AG04449 (cell line): ENCODE measurements around the gene SLIT1.

Source experiments
- CTCF ChIA-PET: fragments of 350-600 bp; formaldehyde crosslinking; extraction: SDS; loops from one replicate; lab custom pipeline; 2021; ENCODE audit warnings: antibody characterized with exemption; lab: Yijun Ruan, JAX
- POLR2A ChIA-PET: fragments of 400-600, 350-600 bp; formaldehyde crosslinking; extraction: SDS; loops from one replicate; lab custom pipeline; 2020; ENCODE audit warnings: antibody characterized with exemption, inconsistent platforms; lab: Yijun Ruan, JAX
- DNase-seq: peaks from one replicate; pipeline ENCODE4 v3.0.0-alpha.2; 2010; ENCODE audit warnings: low read depth, low spot score
- H3K4me3 ChIP-seq: 2 replicates; pipeline ENCODE4 v1.5.1; 2011; ENCODE audit warnings: low read depth, mild to moderate bottlenecking, control low read depth, low read length
- CTCF ChIP-seq: IDR thresholded peaks from one replicate; pipeline ENCODE4 v1.5.1; 2011; ENCODE audit warnings: mild to moderate bottlenecking, moderate library complexity, low read length, control low read depth, inconsistent platforms; ENCODE audit not compliant: insufficient read depth; ENCODE audit errors: missing control alignments

Gene SLIT1

GRCh38 chr10:97115846-97116245 is 69.9 kb downstream of the SLIT1 start:
- no peak overlapping the region for H3K4me3 ChIP-seq
- no peak for DNase-seq
- no peak for TF ChIP-seq CTCF
- CTCF ChIA-PET = interaction anchor here (1.1 kb wide), 2 partner anchors 43 to 81 kb away, joined by 3 to 8 read pairs; no protein-coding TSS in a partner anchor
- POLR2A ChIA-PET = no interaction called here

GRCh38 chr10:97111615-97112014 is 74.1 kb downstream of the SLIT1 start:
- no peak for DNase-seq
- TF ChIP-seq CTCF = no peak
- ChIA-PET CTCF (no interaction called here), POLR2A (no interaction called here)
- no peak overlapping the region for H3K4me3 ChIP-seq

GRCh38 chr10:97109547-97109946 is 76.2 kb downstream of the SLIT1 start:
- TF ChIP-seq CTCF = no peak
- DNase-seq = no peak
- CTCF ChIA-PET = interaction anchor here (1.1 to 1.3 kb wide), 3 partner anchors 10 to 37 kb away, joined by 3 to 6 read pairs (median 3); no protein-coding TSS in a partner anchor
- no peak overlapping the region for H3K4me3 ChIP-seq
- POLR2A ChIA-PET = no interaction called here

- no peak for DNase-seq
- ChIA-PET POLR2A (no interaction called here), CTCF (interaction anchor here (1.0 to 1.9 kb wide), 3 partner anchors 26 to 103 kb away, joined by 3 to 9 read pairs (median 3); no protein-coding TSS in a partner anchor)
- no peak for TF ChIP-seq CTCF
- H3K4me3 ChIP-seq = no peak overlapping the region
Measured at GRCh38 chr10:97107551-97107950, 78.2 kb downstream of the SLIT1 start.

- CTCF ChIA-PET = interaction anchor here (1.1 kb wide), 1 partner anchor 105 kb away, joined by 3 read pairs; no protein-coding TSS in a partner anchor
- no peak for DNase-seq
- TF ChIP-seq CTCF = no peak
- no peak overlapping the region for H3K4me3 ChIP-seq
- POLR2A ChIA-PET = interaction anchor here (0.6 kb wide), 1 partner anchor 17 kb away, joined by 3 read pairs; no protein-coding TSS in a partner anchor
Measured at GRCh38 chr10:97106207-97106606, 79.6 kb downstream of the SLIT1 start.

GRCh38 chr10:97105303-97105702 is 80.5 kb downstream of the SLIT1 start:
- no peak overlapping the region for H3K4me3 ChIP-seq
- POLR2A ChIA-PET = no interaction called here
- no peak for TF ChIP-seq CTCF
- CTCF ChIA-PET = interaction anchor here (0.8 kb wide), 1 partner anchor 32 kb away, joined by 3 read pairs; no protein-coding TSS in a partner anchor
- no peak for DNase-seq
